Measurements from ENCODE around the gene CDT1. TPM values are rescaled to one million over a fixed set of nuclear protein-coding genes. Genes with fewer than 3 reads are reported as not detected.

Gene CDT1
- total RNA-seq, 1 experiment from 2014 or later = 74.1 TPM

- H2BK120ac ChIP-seq (ENCODE audit: low read depth, low read length, poor library complexity, severe bottlenecking) = no peak overlapping the region
- no peak overlapping the region for H2AFZ ChIP-seq (ENCODE audit: low read length)
- no CpG with 5 or more reads among the region's 25 CpGs for WGBS (ENCODE audit: extremely low coverage, insufficient read length, low lambda C conversion rate)
Measured at GRCh38 chr16:88842806-88843205, 39.2 kb downstream of the CDT1 start.

More at GRCh38 chr16:88842806-88843205, 39.2 kb downstream of the CDT1 start:
- DNase-seq = no peak
- Histone ChIP-seq H4K91ac (ENCODE audit: insufficient read length, low read depth, low read length) (no peak overlapping the region), H4K8ac (replicated peaks; ENCODE audit: insufficient read length, low read depth, low read length) (no peak overlapping the region), H3K4me1 (ENCODE audit: insufficient read depth, low read length) (no peaks in the 10 kb centered on the region), H2BK5ac (ENCODE audit: insufficient read length, low read length) (no peak overlapping the region), H3K56ac (ENCODE audit: insufficient read length, low read depth, low read length) (no peak overlapping the region), H3K9me3 (ENCODE audit: control insufficient read depth, low read depth, low read length) (no peaks in the 10 kb centered on the region), H3K18ac (ENCODE audit: insufficient read length, low read depth, low read length) (no peak overlapping the region), H4K20me1 (ENCODE audit: control insufficient read depth, insufficient read depth, insufficient read length) (no peaks in the 10 kb centered on the region), H3K4me2 (ENCODE audit: insufficient read depth, insufficient read length, low read length) (no peak overlapping the region), H3K23ac (ENCODE audit: insufficient read length, low read depth, low read length) (no peak overlapping the region), H3K79me2 (ENCODE audit: insufficient read depth, low read length) (no peaks in the 10 kb centered on the region), H4K5ac (ENCODE audit: insufficient read length, low read depth, low read length) (no peak overlapping the region), H2AK5ac (ENCODE audit: insufficient read length, low read length) (no peak overlapping the region), H3K79me1 (ENCODE audit: insufficient read depth, low read depth, low read length, poor library complexity, severe bottlenecking) (no peaks in the 10 kb centered on the region), H2BK15ac (ENCODE audit: low read depth, low read length) (no peak overlapping the region), H2BK20ac (ENCODE audit: low read depth, low read length, poor library complexity, severe bottlenecking) (no peak overlapping the region), H3K9ac (ENCODE audit: extremely low read depth, insufficient read length, low read length) (no peak overlapping the region), H3K23me2 (ENCODE audit: insufficient read length, low read depth, low read length, poor library complexity, severe bottlenecking) (no peaks in the 10 kb centered on the region), H3K4ac (ENCODE audit: low read depth, low read length) (no peak overlapping the region), H3K27me3 (ENCODE audit: insufficient read depth, low read length) (no peaks in the 10 kb centered on the region), H3T11ph (ENCODE audit: low read length) (no peak overlapping the region), H2BK12ac (ENCODE audit: insufficient read length, low read depth, low read length) (no peak overlapping the region), H3K27ac (ENCODE audit: insufficient read length, low read depth, low read length) (no peak overlapping the region), H3K14ac (ENCODE audit: insufficient read depth, low read length) (no peak overlapping the region)
- Mint-ChIP-seq H3K36me3 (ENCODE audit: insufficient read depth in 1 of 3, low read depth in 3 of 3) (peaks cover 4 to 11% (median 9%) of the 10 kb centered on the region in 3 experiments; a peak in 6 of 7 replicates), H3K4me3 (no peak overlapping the region), H3K9me3 (no peaks in the 10 kb centered on the region), H3K4me1 (no peaks in the 10 kb centered on the region), H3K27me3 (ENCODE audit: low read depth) (no peaks in the 10 kb centered on the region), H3K27ac (no peak overlapping the region)
- TF ChIP-seq, protein P1, sequence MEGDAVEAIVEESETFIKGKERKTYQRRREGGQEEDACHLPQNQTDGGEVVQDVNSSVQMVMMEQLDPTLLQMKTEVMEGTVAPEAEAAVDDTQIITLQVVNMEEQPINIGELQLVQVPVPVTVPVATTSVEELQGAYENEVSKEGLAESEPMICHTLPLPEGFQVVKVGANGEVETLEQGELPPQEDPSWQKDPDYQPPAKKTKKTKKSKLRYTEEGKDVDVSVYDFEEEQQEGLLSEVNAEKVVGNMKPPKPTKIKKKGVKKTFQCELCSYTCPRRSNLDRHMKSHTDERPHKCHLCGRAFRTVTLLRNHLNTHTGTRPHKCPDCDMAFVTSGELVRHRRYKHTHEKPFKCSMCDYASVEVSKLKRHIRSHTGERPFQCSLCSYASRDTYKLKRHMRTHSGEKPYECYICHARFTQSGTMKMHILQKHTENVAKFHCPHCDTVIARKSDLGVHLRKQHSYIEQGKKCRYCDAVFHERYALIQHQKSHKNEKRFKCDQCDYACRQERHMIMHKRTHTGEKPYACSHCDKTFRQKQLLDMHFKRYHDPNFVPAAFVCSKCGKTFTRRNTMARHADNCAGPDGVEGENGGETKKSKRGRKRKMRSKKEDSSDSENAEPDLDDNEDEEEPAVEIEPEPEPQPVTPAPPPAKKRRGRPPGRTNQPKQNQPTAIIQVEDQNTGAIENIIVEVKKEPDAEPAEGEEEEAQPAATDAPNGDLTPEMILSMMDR (conservative IDR thresholded peaks at IDR 0.05) = no peak

Measured in H9 (cell line).